WTC11 (cell line): Measurements from ENCODE around the gene RIN3.

Experiments used
- ATF2 ChIP-seq: sonication (generic); formaldehyde crosslinking; IDR thresholded peaks from 2 replicates; pipeline ENCODE4 v1.8.1; 2022; ENCODE audit warnings: low read depth, missing genetic modification reagents, borderline replicate concordance
- ATF3 ChIP-seq: sonication (generic); formaldehyde crosslinking; conservative IDR thresholded peaks from 2 replicates; pipeline ENCODE4 v1.8.1; 2022; ENCODE audit warnings: mild to moderate bottlenecking, missing genetic modification reagents
- CTCF ChIP-seq: fragments of 200-600 bp; IDR thresholded peaks from 2 replicates; pipeline ENCODE4 v1.8.0; 2022; ENCODE audit warnings: antibody characterized with exemption
- FOXP4 ChIP-seq: sonication (generic); formaldehyde crosslinking; IDR thresholded peaks from 2 replicates; pipeline ENCODE4 v1.8.0; 2022; ENCODE audit warnings: mild to moderate bottlenecking, missing genetic modification reagents
- USF2 ChIP-seq: sonication (generic); formaldehyde crosslinking; IDR thresholded peaks from 2 replicates; pipeline ENCODE4 v1.8.1; 2023; ENCODE audit warnings: mild to moderate bottlenecking, missing genetic modification reagents, moderate library complexity

GRCh38 chr14:92558319-92558718 is 44.7 kb downstream of the RIN3 start:
- TF ChIP-seq CTCF (no peak), ATF3 (CRISPR knock-in tag) (no peak), ATF2 (no peak), USF2 (CRISPR knock-in tag) (no peak), FOXP4 (CRISPR knock-in tag) (no peak)
